Motor neuron (in vitro differentiated cells): Measurements from ENCODE around the gene FFAR3. TPM values are rescaled to one million over a fixed set of nuclear protein-coding genes. Genes with fewer than 3 reads are reported as not detected.
A peak's percentile ranks its signal among the peaks of the same experiment; 100 is the strongest.
"Not testable (repeated sequence)": the region's sequence is repeated elsewhere in the genome, so short reads cannot be mapped to it uniquely, and the experiment has no call there.

Source experiments
- ATAC-seq, 8 experiments: fragments of 200-7000 bp; cut with Tn5 transposase; replicated peaks in 6 of 8; 2 replicates each; pipeline ENCODE4 v1.8.0; 2021; ENCODE audit warnings: mild to moderate bottlenecking in 8 of 8, moderate library complexity in 8 of 8
- H3K27ac ChIP-seq, 2 donors: fragments of 250-450 bp; sonication (Bioruptor Pico); 2 replicates each; pipeline ENCODE4 v1.9.0; 2021; ENCODE audit warnings: antibody characterized with exemption in 2 of 2, mild to moderate bottlenecking in 2 of 2, moderate library complexity in 1 of 2
- H3K4me1 ChIP-seq, 2 donors: fragments of 250-450 bp; sonication (Bioruptor Pico); replicated peaks in 1 of 2; 2 replicates each; pipeline ENCODE4 v1.6.1; 2021; ENCODE audit warnings: antibody characterized with exemption in 2 of 2, mild to moderate bottlenecking in 2 of 2, moderate library complexity in 1 of 2
- H3K4me3 ChIP-seq, 5 donors: fragments of 250-450 bp; sonication (Bioruptor Pico); 2 replicates each; pipeline ENCODE4 v1.9.0; 2021; ENCODE audit warnings: antibody characterized with exemption in 5 of 5, mild to moderate bottlenecking in 5 of 5, moderate library complexity in 4 of 5
- whole genome bisulfite sequencing, 10 experiments: fragments of 450-650 bp; shearing (Covaris generic); methylation state at CpG; one replicate each; pipeline ENCODE4 v1.0.0; 2022; 5-methylcytosine and 5-hydroxymethylcytosine counted together
- in situ Hi-C, 9 experiments: fragments of 400-800 bp; cut with MboI; loops; one replicate each; pipeline ENCODE4 v1.15.0; 2021; ENCODE audit warnings: low sequenced_read_pairs in 9 of 9, low pct_unique_long_range_greater_than_20kb in 2 of 9; ENCODE audit not compliant: unreplicated experiment in 9 of 9
- total RNA-seq, 8 experiments: library from RNA; unstranded; fragments of 300-600 nt; gene quantifications; 2 replicates each; pipeline versions ENCODE4 v1.2.3 to v1.2.4, GENCODE V29; 2022

Gene FFAR3
- total RNA-seq, 8 experiments from 2014 or later = 0.31 to 0.52 TPM; not detected in 6

GRCh38 chr19:35347930-35348298, 10.3 kb upstream of the FFAR3 start:
- in situ Hi-C loops = loop anchor here in 1 of 9 experiments (10.0 kb wide), 1 partner anchor 147 kb away; the partner anchor contains the start of gene KRTDAP

GRCh38 chr19:35348911-35349611, 9.2 kb upstream of the FFAR3 start:
- in situ Hi-C loops = loop anchor here in 1 of 9 experiments (10.0 kb wide), 1 partner anchor 146 kb away; the partner anchor contains the start of gene KRTDAP
- ATAC-seq = no peak
- Histone ChIP-seq H3K4me1 (no peaks in the 10 kb centered on the region), H3K4me3 (no peak overlapping the region), H3K27ac (no peak overlapping the region)
- WGBS, 10 experiments = 50 to 94% (median 74%) methylated on average over 2 to 7 of the region's 18 CpGs; no CpG with 5 or more reads in 2 of the 10 experiments

More at GRCh38 chr19:35347930-35348298, 10.3 kb upstream of the FFAR3 start:
- no peak overlapping the region for H3K4me3 ChIP-seq
- 40 to 83% (median 76%) methylated on average over 1 to 7 of the region's 7 CpGs; no CpG with 5 or more reads in 2 of the 10 experiments for WGBS, 10 experiments
- no peaks in the 10 kb centered on the region for H3K4me1 ChIP-seq
- no peak for ATAC-seq
- H3K27ac ChIP-seq = no peak overlapping the region

DNA sequence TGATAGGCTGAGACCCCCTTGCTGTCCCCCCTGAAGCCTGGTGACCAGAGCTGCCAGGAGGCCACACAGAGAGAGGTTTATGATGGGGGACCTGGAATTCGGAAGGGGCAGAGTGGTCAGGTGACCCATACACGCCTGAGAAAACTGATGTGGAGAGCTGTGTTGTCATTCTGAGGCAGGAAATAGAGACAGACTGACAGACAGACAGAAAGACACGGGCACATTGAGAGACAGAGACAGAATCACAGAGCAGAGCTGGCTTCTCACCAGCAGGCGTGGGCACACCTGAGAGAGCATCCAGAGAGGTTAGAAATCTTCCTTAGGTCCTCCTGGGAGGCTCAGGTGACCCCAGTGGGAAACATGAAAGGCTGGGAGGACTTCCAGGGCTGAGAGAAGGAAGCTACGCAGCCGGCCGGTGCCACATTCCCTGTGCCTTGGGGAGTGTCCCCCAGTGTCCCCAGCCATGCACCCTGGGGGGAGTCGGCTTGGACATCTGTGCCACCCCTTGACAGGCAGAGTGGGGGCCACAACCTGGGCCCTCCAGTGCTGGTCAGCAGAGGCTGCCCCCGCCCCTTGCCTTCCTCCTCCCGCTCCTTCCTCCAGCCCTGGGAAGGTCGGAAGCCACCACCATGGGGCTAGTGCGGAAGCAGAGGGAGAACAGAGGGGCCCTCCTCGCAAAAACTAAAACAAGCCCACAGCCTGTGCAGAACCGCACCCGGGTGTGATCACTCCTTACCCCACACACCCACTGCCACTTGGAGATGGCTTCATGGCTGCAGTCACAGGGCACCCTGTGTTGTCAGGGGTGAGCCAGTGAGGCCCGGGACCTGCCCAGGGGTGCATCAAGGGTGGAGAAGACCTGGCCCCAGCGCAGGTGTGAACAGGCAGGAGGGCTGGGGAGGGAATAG, 8.4 kb upstream of the FFAR3 start:
- 40 to 80% (median 50%) methylated on average over 1 to 6 of the region's 17 CpGs; no CpG with 5 or more reads in 5 of the 10 experiments for WGBS, 10 experiments
- no peak overlapping the region for H3K27ac ChIP-seq
- no peaks in the 10 kb centered on the region for H3K4me1 ChIP-seq
- no peak overlapping the region for H3K4me3 ChIP-seq
- in situ Hi-C loops = loop anchor here in 3 of 9 experiments (10.0 to 25.0 kb wide), 3 partner anchors 112 to 145 kb away; partner anchors contain the start of gene KRTDAP (in 2 of the 3)
- no peak for ATAC-seq

DNA sequence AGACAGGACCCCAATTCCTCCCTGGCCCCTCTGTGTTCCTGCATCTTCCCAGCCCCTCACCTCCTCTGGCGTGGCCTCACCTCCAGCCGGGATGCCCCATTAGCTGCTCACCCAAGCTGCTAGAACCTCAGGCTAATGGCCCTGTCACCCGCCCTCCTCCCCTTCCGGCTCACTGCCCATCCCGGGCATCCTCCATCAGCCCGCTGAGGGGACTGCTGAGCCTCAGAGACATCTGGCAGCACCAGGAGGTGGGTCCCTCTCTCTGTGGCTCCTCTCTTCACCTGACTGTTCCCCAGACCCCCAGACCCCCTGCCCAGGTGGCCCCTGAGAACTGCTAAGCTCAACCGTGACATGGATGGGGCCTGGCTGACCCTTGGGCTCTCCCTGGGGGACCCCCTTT, 7.7 kb upstream of the FFAR3 start:
- H3K4me1 ChIP-seq = no peaks in the 10 kb centered on the region
- no peak overlapping the region for H3K4me3 ChIP-seq
- WGBS, 10 experiments = 62% methylated on average over 2 of the region's 7 CpGs; no CpG with 5 or more reads in 9 of the 10 experiments
- in situ Hi-C loops = loop anchor here in 2 of 9 experiments (25.0 kb wide), 2 partner anchors 112 to 137 kb away; partner anchors contain the start of gene KRTDAP (in 1 of the 2)
- ATAC-seq = no peak
- H3K27ac ChIP-seq = no peak overlapping the region

GRCh38 chr19:35351411-35352176, 6.7 kb upstream of the FFAR3 start:
- in situ Hi-C loops = loop anchor here in 2 of 9 experiments (25.0 kb wide), 2 partner anchors 111 to 136 kb away; partner anchors contain the start of gene KRTDAP (in 1 of the 2)
- Histone ChIP-seq H3K4me3 (no peak overlapping the region), H3K27ac (no peak overlapping the region), H3K4me1 (no peaks in the 10 kb centered on the region)
- no peak for ATAC-seq
- 76 to 100% (median 92%) methylated on average over 3 to 16 of the region's 47 CpGs; no CpG with 5 or more reads in 7 of the 10 experiments for WGBS, 10 experiments

DNA sequence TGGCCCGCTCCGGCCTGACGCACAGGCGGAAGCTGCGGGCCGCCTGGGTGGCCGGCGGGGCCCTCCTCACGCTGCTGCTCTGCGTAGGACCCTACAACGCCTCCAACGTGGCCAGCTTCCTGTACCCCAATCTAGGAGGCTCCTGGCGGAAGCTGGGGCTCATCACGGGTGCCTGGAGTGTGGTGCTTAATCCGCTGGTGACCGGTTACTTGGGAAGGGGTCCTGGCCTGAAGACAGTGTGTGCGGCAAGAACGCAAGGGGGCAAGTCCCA, 6.1 kb upstream of the FFAR3 start:
- no peak for ATAC-seq
- Histone ChIP-seq H3K27ac (no peak overlapping the region), H3K4me3 (no peak overlapping the region), H3K4me1 (no peaks in the 10 kb centered on the region)
- WGBS, 10 experiments = 80 to 100% methylated on average over 1 to 3 of the region's 18 CpGs; no CpG with 5 or more reads in 8 of the 10 experiments
- in situ Hi-C loops = loop anchor here in 2 of 9 experiments (25.0 kb wide), 2 partner anchors 110 to 135 kb away; partner anchors contain the start of gene KRTDAP (in 1 of the 2)

GRCh38 chr19:35352448-35353304, 5.6 kb upstream of the FFAR3 start:
- in situ Hi-C loops = loop anchor here in 2 of 9 experiments (25.0 kb wide), 2 partner anchors 110 to 135 kb away; partner anchors contain the start of gene KRTDAP (in 1 of the 2)
- no peak overlapping the region for H3K4me3 ChIP-seq
- no peak overlapping the region for H3K27ac ChIP-seq
- peak; percentile 75 to 93 (median 83) for ATAC-seq
- WGBS, 10 experiments = 0 to 47% (median 7%) methylated on average over 1 to 13 of the region's 32 CpGs; no CpG with 5 or more reads in 2 of the 10 experiments
- no peaks in the 10 kb centered on the region for H3K4me1 ChIP-seq

GRCh38 chr19:35353635-35354034, 4.6 kb upstream of the FFAR3 start:
- ATAC-seq = peak in 2 of 8 experiments; percentile 22 to 41
- no peak overlapping the region for H3K4me3 ChIP-seq
- in situ Hi-C loops = loop anchor here in 2 of 9 experiments (25.0 kb wide), 2 partner anchors 109 to 134 kb away; partner anchors contain the start of gene KRTDAP (in 1 of the 2)
- H3K4me1 ChIP-seq = no peaks in the 10 kb centered on the region
- no peak overlapping the region for H3K27ac ChIP-seq
- 37 to 93% (median 82%) methylated on average over 4 to 9 of the region's 9 CpGs; no CpG with 5 or more reads in 1 of the 10 experiments for WGBS, 10 experiments

- no peak for ATAC-seq
- WGBS, 10 experiments = 38 to 96% (median 80%) methylated on average over 1 to 7 of the region's 8 CpGs; no CpG with 5 or more reads in 1 of the 10 experiments
- Histone ChIP-seq H3K4me1 (no peaks in the 10 kb centered on the region), H3K4me3 (no peak overlapping the region), H3K27ac (no peak overlapping the region)
- in situ Hi-C loops = loop anchor here in 2 of 9 experiments (25.0 kb wide), 2 partner anchors 107 to 132 kb away; partner anchors contain the start of gene KRTDAP (in 1 of the 2)
Measured at GRCh38 chr19:35354898-35355297, 3.4 kb upstream of the FFAR3 start.

GRCh38 chr19:35355791-35356460, 2.3 kb upstream of the FFAR3 start:
- in situ Hi-C loops = loop anchor here in 2 of 9 experiments (25.0 kb wide), 2 partner anchors 106 to 131 kb away; partner anchors contain the start of gene KRTDAP (in 1 of the 2)
- Histone ChIP-seq H3K4me3 (no peak overlapping the region), H3K4me1 (no peaks in the 10 kb centered on the region), H3K27ac (no peak overlapping the region)
- ATAC-seq = no peak
- WGBS, 10 experiments = 0 to 92% (median 31%) methylated on average over 1 to 5 of the region's 6 CpGs; no CpG with 5 or more reads in 1 of the 10 experiments

DNA sequence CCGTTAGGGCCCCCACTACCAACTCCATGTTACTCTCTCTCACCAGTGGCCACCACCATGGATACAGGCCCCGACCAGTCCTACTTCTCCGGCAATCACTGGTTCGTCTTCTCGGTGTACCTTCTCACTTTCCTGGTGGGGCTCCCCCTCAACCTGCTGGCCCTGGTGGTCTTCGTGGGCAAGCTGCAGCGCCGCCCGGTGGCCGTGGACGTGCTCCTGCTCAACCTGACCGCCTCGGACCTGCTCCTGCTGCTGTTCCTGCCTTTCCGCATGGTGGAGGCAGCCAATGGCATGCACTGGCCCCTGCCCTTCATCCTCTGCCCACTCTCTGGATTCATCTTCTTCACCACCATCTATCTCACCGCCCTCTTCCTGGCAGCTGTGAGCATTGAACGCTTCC, 574 bp downstream of the FFAR3 start:
- in situ Hi-C loops = loop anchor here in 2 of 9 experiments (25.0 kb wide), 2 partner anchors 103 to 128 kb away; partner anchors contain the start of gene KRTDAP (in 1 of the 2)
- not testable (repeated sequence) for H3K4me3 ChIP-seq, H3K27ac ChIP-seq, H3K4me1 ChIP-seq, ATAC-seq
- WGBS, 10 experiments = no CpG with 5 or more reads among the region's 16 CpGs
